Measurements from ENCODE around the gene SAMD9.

DNA sequence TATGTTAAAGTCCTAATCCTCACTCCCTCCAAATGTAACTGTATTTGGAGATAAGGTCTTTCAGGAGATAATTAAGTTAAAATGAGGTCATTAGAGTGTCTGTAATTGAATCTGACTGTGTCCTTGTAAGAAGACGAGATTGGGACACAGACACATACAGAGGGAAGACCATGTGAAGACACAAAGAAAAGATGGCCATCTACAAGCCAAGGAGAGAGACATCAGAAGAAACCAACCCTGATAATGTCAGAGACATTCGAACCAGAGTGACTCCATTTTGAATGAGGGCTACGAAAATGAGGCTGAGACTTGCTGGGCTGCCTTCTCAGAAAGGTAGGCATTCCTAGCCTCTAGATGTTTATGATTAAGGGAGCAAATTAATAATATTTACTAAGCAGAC, 30.9 kb upstream of the SAMD9 start:
- TF ChIP-seq, protein P1, sequence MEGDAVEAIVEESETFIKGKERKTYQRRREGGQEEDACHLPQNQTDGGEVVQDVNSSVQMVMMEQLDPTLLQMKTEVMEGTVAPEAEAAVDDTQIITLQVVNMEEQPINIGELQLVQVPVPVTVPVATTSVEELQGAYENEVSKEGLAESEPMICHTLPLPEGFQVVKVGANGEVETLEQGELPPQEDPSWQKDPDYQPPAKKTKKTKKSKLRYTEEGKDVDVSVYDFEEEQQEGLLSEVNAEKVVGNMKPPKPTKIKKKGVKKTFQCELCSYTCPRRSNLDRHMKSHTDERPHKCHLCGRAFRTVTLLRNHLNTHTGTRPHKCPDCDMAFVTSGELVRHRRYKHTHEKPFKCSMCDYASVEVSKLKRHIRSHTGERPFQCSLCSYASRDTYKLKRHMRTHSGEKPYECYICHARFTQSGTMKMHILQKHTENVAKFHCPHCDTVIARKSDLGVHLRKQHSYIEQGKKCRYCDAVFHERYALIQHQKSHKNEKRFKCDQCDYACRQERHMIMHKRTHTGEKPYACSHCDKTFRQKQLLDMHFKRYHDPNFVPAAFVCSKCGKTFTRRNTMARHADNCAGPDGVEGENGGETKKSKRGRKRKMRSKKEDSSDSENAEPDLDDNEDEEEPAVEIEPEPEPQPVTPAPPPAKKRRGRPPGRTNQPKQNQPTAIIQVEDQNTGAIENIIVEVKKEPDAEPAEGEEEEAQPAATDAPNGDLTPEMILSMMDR (conservative IDR thresholded peaks at IDR 0.05 in 1 of 2, IDR thresholded peaks at IDR 0.05 in 1 of 2; ENCODE audit: low read depth in 1 of 2, low read length in 2 of 2) = no peak
- no peak for TF ChIP-seq EZH2 (IDR thresholded peaks at IDR 0.05; ENCODE audit: low read length, missing control alignments)
